HepG2 (cell line): ENCODE results near the gene STIMATE. TPM values are rescaled to one million over a fixed set of nuclear protein-coding genes. Genes with fewer than 3 reads are reported as not detected.

Experiments used
- ATAC-seq: fragments of 200-7000 bp; cut with Tn5 transposase; 3 replicates; pipeline ENCODE4 v1.9.1; 2020; ENCODE audit warnings: mild to moderate bottlenecking, moderate library complexity
- BruUV-seq: library from RNA; stranded (reverse); fragments of 400-500 nt; replicated peaks from 2 replicates; lab custom pipeline; 2021; lab: Mats Ljungman, UMichigan
- CTCF ChIA-PET: fragments of 300-600 bp; formaldehyde crosslinking; extraction: SDS; loops from one replicate; lab custom pipeline; 2021; ENCODE audit warnings: low total read pairs, inconsistent platforms, low intra/inter-chr PET ratio; lab: Yijun Ruan, JAX
- POLR2A ChIA-PET: fragments of 350-600 bp; sonication (Branson Sonifier 250); formaldehyde crosslinking; loops from one replicate; lab custom pipeline; 2020; ENCODE audit warnings: antibody characterized with exemption, inconsistent platforms; lab: Yijun Ruan, JAX
- DNase-seq: peaks from one replicate; pipeline ENCODE4 v3.0.0-alpha.2; 2015; ENCODE audit warnings: low spot score
- FAIRE-seq: peaks from 3 replicates; lab custom pipeline; 2011; peaks lifted over from hg19 to GRCh38; lab: Jason Lieb, UNC
- H2AFZ ChIP-seq: one replicate; pipeline ENCODE4 v1.6.1; 2011; ENCODE audit warnings: low read length, inconsistent platforms
- H3K27ac ChIP-seq: fragments of 300-600 bp; 3 replicates; pipeline ENCODE4 v1.8.0; 2011; ENCODE audit warnings: mixed run types, mild to moderate bottlenecking, mixed read lengths, low read length, inconsistent platforms; ENCODE audit not compliant: insufficient read depth; ENCODE audit errors: extremely low read length
- H3K27me3 ChIP-seq, 2 experiments: fragments of 200-600 bp in 1 of 2; 2 replicates in 1 of 2; 3 replicates in 1 of 2; pipeline versions ENCODE4 v1.6.0 to v1.8.0; 2011; ENCODE audit warnings: low read length in 2 of 2, mild to moderate bottlenecking in 2 of 2, moderate library complexity in 2 of 2, inconsistent platforms in 1 of 2; ENCODE audit not compliant: insufficient read depth in 2 of 2, control insufficient read depth in 1 of 2
- H3K36me3 ChIP-seq, 2 experiments: fragments of 200-600 bp in 1 of 2; replicated peaks in 1 of 2; 2 replicates in 1 of 2; 3 replicates in 1 of 2; pipeline versions ENCODE4 v1.5.1 to v1.8.0; 2011; ENCODE audit warnings: low read length in 2 of 2, inconsistent platforms in 1 of 2; ENCODE audit not compliant: insufficient read depth in 2 of 2, control insufficient read depth in 1 of 2
- H3K4me1 ChIP-seq: 2 replicates; pipeline ENCODE4 v1.5.1; 2012; ENCODE audit warnings: low read length, inconsistent platforms; ENCODE audit not compliant: insufficient read depth
- H3K4me2 ChIP-seq: 2 replicates; pipeline ENCODE4 v1.6.0; 2011; ENCODE audit warnings: low read depth, low read length, inconsistent platforms
- H3K4me3 ChIP-seq, 3 experiments: fragments of 200-600 bp in 1 of 3; sonication (generic), shearing (Covaris generic) in 1 of 3; replicated peaks in 1 of 3; 2 replicates each; pipeline ENCODE4 v1.5.1; 2011 to 2016; ENCODE audit warnings: low read length in 3 of 3, inconsistent platforms in 2 of 3, low read depth in 2 of 3, mild to moderate bottlenecking in 2 of 3, control low read depth in 1 of 3, mixed read lengths in 1 of 3; ENCODE audit not compliant: insufficient read depth in 1 of 3
- H3K79me2 ChIP-seq: one replicate; pipeline ENCODE4 v1.6.1; 2011; ENCODE audit warnings: low read length, inconsistent platforms; ENCODE audit not compliant: insufficient read depth
- H3K9ac ChIP-seq: 2 replicates; pipeline ENCODE4 v1.6.0; 2011; ENCODE audit warnings: mild to moderate bottlenecking, low read depth, low read length, inconsistent platforms; ENCODE audit not compliant: insufficient read depth
- H3K9me3 ChIP-seq: 2 replicates; pipeline ENCODE4 v1.5.1; 2012; ENCODE audit warnings: mild to moderate bottlenecking, low read length
- H4K20me1 ChIP-seq: 2 replicates; pipeline ENCODE4 v1.6.0; 2011; ENCODE audit warnings: inconsistent platforms, mild to moderate bottlenecking, low read length, moderate library complexity; ENCODE audit not compliant: insufficient read depth
- GATAD2A ChIP-seq: IDR thresholded peaks from 2 replicates; pipeline ENCODE4 v1.6.1; 2016
- IKZF1 ChIP-seq: fragments of 450-650 bp; IDR thresholded peaks from 2 replicates; pipeline ENCODE4 v1.7.1; 2016
- MEIS1 ChIP-seq: sonication (generic); formaldehyde crosslinking; IDR thresholded peaks from 2 replicates; pipeline ENCODE4 v1.9.0; 2021; ENCODE audit warnings: mild to moderate bottlenecking, missing genetic modification reagents, moderate library complexity, borderline replicate concordance
- MIER2 ChIP-seq: IDR thresholded peaks from 2 replicates; pipeline ENCODE4 v1.6.1; 2016; ENCODE audit warnings: missing biosample characterization, missing genetic modification reagents
- MXD4 ChIP-seq: IDR thresholded peaks from 2 replicates; pipeline ENCODE4 v1.6.1; 2016; ENCODE audit warnings: mild to moderate bottlenecking, missing biosample characterization, missing genetic modification reagents
- PHF8 ChIP-seq: sonication (generic); formaldehyde crosslinking; IDR thresholded peaks from 2 replicates; pipeline ENCODE4 v1.5.0; 2020; ENCODE audit warnings: missing genetic modification reagents
- TEAD3 ChIP-seq: optimal IDR thresholded peaks from 2 replicates; pipeline ENCODE3; 2016; ENCODE audit warnings: borderline replicate concordance
- ZMYM2 ChIP-seq: sonication (generic); formaldehyde crosslinking; IDR thresholded peaks from 2 replicates; pipeline ENCODE4 v1.8.0; 2022; ENCODE audit warnings: mild to moderate bottlenecking, missing genetic modification reagents
- ZNF256 ChIP-seq: sonication (generic); formaldehyde crosslinking; conservative IDR thresholded peaks from 2 replicates; pipeline ENCODE4 v1.4.0; 2020; ENCODE audit warnings: missing genetic modification reagents
- ZNF432 ChIP-seq: sonication (generic); formaldehyde crosslinking; IDR thresholded peaks from 2 replicates; pipeline ENCODE4 v1.5.0; 2020; ENCODE audit warnings: missing genetic modification reagents, mild to moderate bottlenecking, borderline replicate concordance
- ZNF792 ChIP-seq: IDR thresholded peaks from 2 replicates; pipeline ENCODE4 v1.6.1; 2016
- ZNF83 ChIP-seq: sonication (generic); formaldehyde crosslinking; IDR thresholded peaks from 2 replicates; pipeline ENCODE4 v1.4.0; 2020; ENCODE audit warnings: missing genetic modification reagents, mild to moderate bottlenecking, borderline replicate concordance
- WGBS: methylation state at CpG from one replicate; pipeline ENCODE4 v1.1.6; 2017; ENCODE audit warnings: low lambda C conversion rate; 5-methylcytosine and 5-hydroxymethylcytosine counted together
- in situ Hi-C: cut with HindIII; loops from 2 replicates; pipeline ENCODE4 v1.10.0; 2017; ENCODE audit warnings: low pct_unique_long_range_greater_than_20kb; ENCODE audit not compliant: extremely low pct_ligation_motif_present
- intact Hi-C: fragments of 100-400 bp; cut with micrococcal nuclease; formaldehyde crosslinking; loops from one replicate; pipeline ENCODE4 v1.10.0; 2022; ENCODE audit not compliant: unreplicated experiment
- polyA plus RNA-seq, 8 experiments: library from polyadenylated mRNA; depleted of rRNA in 3 of 8; stranded (reverse) in 7 of 8; unstranded in 1 of 8; fragments of >200 nt; fragmentation: Illumina TruSeq in 4 of 8; extraction: Trizol in 4 of 8; gene quantifications; 2 replicates each; pipeline versions ENCODE4 v1.2.1 to v1.2.3, GENCODE V29; 2011 to 2016; ENCODE audit warnings: low read depth in 4 of 8, missing spikeins in 1 of 8, mixed read lengths in 1 of 8; ENCODE audit not compliant: insufficient read depth in 1 of 8
- total RNA-seq, 5 experiments: library from RNA; depleted of rRNA; stranded (reverse); fragments of >200 nt; fragmentation: Illumina TruSeq; extraction: Trizol; gene quantifications; 2 replicates each; pipeline ENCODE4 v1.2.3, GENCODE V29; 2016; ENCODE audit warnings: low read depth in 1 of 5
- TF ChIP-seq, protein P1 (sequence below): sonication (generic); formaldehyde crosslinking; IDR thresholded peaks from 2 replicates; pipeline ENCODE4 v1.4.0; 2020; ENCODE audit warnings: missing genetic modification reagents, borderline replicate concordance

The STIMATE gene
- total and polyA plus RNA-seq, 2 of the 13 experiments (the other 11 are each of a cell fraction or from before 2014, with no cell fraction given) = 5.7 to 11.7 TPM

DNA sequence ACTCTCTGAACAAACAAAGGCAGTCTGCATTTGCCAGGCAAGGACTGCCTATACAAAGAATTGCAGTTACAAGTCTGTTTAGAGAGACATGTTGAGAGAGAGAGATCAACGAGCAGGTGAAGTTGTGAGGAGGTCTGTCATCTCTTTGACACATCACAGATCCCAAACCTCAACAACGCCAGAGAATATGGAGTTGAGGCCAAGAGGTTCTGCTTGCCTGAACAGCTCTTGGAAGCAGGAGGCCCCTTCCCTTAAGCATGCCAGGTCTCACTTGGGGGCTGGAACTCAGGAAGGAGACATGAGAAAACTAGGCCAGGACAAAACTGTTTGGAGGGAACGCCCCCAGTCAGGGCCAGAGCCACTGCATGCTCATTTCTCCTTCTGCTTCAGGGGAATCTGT is 40.2 kb downstream of the STIMATE start:
- POLR2A ChIA-PET = no interaction called here
- no TSS peak for BruUV-seq
- CTCF ChIA-PET = no interaction called here

More for the DNA sequence above, 40.2 kb downstream of the STIMATE start:
- TF ChIP-seq MEIS1 = no peak
- no peak for TF ChIP-seq IKZF1
- no peak for TF ChIP-seq TEAD3 (CRISPR knock-in tag)
- no peak for TF ChIP-seq MXD4
- TF ChIP-seq ZNF432 (CRISPR knock-in tag) = no peak
- no peak for TF ChIP-seq ZNF83 (CRISPR knock-in tag)
- no peak for TF ChIP-seq MIER2 (CRISPR knock-in tag)
- TF ChIP-seq GATAD2A (CRISPR knock-in tag) = no peak
- no peak for TF ChIP-seq ZNF792 (CRISPR knock-in tag)
- no peak for TF ChIP-seq PHF8
- TF ChIP-seq ZMYM2 (CRISPR knock-in tag) = no peak
- TF ChIP-seq, protein P1, sequence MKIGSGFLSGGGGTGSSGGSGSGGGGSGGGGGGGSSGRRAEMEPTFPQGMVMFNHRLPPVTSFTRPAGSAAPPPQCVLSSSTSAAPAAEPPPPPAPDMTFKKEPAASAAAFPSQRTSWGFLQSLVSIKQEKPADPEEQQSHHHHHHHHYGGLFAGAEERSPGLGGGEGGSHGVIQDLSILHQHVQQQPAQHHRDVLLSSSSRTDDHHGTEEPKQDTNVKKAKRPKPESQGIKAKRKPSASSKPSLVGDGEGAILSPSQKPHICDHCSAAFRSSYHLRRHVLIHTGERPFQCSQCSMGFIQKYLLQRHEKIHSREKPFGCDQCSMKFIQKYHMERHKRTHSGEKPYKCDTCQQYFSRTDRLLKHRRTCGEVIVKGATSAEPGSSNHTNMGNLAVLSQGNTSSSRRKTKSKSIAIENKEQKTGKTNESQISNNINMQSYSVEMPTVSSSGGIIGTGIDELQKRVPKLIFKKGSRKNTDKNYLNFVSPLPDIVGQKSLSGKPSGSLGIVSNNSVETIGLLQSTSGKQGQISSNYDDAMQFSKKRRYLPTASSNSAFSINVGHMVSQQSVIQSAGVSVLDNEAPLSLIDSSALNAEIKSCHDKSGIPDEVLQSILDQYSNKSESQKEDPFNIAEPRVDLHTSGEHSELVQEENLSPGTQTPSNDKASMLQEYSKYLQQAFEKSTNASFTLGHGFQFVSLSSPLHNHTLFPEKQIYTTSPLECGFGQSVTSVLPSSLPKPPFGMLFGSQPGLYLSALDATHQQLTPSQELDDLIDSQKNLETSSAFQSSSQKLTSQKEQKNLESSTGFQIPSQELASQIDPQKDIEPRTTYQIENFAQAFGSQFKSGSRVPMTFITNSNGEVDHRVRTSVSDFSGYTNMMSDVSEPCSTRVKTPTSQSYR (CRISPR knock-in tag) = no peak
- TF ChIP-seq ZNF256 (CRISPR knock-in tag) = no peak
- no peak overlapping the region for H3K4me2 ChIP-seq
- H4K20me1 ChIP-seq = no peaks in the 10 kb centered on the region
- H3K4me3 ChIP-seq = no peak overlapping the region
- intact Hi-C loops = no loop called here
- ATAC-seq = no peak
- DNase-seq = no peak
- H3K27me3 ChIP-seq = no peaks in the 10 kb centered on the region
- 97% methylated on average over 3 of the region's 3 CpGs for WGBS
- no peak overlapping the region for H3K9ac ChIP-seq
- no peaks in the 10 kb centered on the region for H3K9me3 ChIP-seq
- no peaks in the 10 kb centered on the region for H3K79me2 ChIP-seq
- FAIRE-seq = no peak
- in situ Hi-C loops = loop anchor here (10.0 kb wide), 1 partner anchor 78 kb away; no protein-coding TSS in a partner anchor
- no peaks in the 10 kb centered on the region for H3K4me1 ChIP-seq
- peaks cover 0 to 1% of the 10 kb centered on the region in 2 experiments; a peak in 1 of 5 replicates for H3K36me3 ChIP-seq
- H2AFZ ChIP-seq = no peak overlapping the region
- no peak overlapping the region for H3K27ac ChIP-seq
